Right renal pelvis (tissue), 4 donors: ENCODE results near the gene GGTA1. TPM values are rescaled to one million over a fixed set of nuclear protein-coding genes. Genes with fewer than 3 reads are reported as not detected.

Source experiments
- DNase-seq, 4 donors: peaks; one replicate each; pipeline ENCODE4 v3.0.0-alpha.2; 2013; ENCODE audit warnings: low read depth in 4 of 4, low spot score in 3 of 4, missing footprints in 1 of 4
- polyA plus RNA-seq, 4 donors: library from polyadenylated mRNA; unstranded; fragments of 120-200 nt; gene quantifications; one replicate each; pipeline ENCODE4 v1.2.1, GENCODE V29; 2013; ENCODE audit not compliant: insufficient read length in 4 of 4

Gene GGTA1
- polyA plus RNA-seq, 4 donors, result 3.9 to 6.7 (median 6.6) TPM

DNA sequence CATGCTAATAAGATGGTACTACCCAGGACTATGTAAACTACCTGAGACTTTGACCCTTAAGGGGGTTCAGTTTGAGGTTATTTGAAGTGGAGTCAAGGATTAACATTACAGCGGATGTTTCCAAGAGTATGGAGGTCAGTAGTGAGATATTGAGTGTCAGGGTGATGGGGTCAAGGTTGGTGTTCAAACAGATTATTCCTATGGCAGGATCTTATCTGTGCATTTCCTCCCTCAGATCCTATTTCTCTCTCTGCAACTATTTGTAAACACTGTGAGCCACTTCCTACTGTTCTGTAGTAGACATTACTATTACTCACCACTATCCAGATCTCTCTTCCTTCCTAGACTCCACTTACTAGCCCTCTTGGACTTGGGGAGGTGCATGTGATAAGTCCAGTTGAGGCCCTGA lies 75.6 kb downstream of the GGTA1 start:
- no peak for DNase-seq

GRCh38 chr9:121411993-121412392 lies 87.7 kb downstream of the GGTA1 start:
- no peak for DNase-seq

- no peak for DNase-seq
Observed at GRCh38 chr9:121405899-121406298, 93.7 kb downstream of the GGTA1 start.

Other genes with a start within 250 kb of the GGTA1 start
- gene GSN, start 231.7 kb downstream of the GGTA1 start, polyA plus RNA-seq, result 100 to 1,000 TPM; 144 to 229 (median 173) TPM
- 10 to 100 TPM; 77.3 to 90.9 (median 83.2) TPM for gene STOM, start 129.6 kb downstream of the GGTA1 start, polyA plus RNA-seq
- gene DAB2IP, start 151.8 kb upstream of the GGTA1 start, polyA plus RNA-seq, result 10 to 100 TPM; 37.4 to 50.8 (median 44.4) TPM